ENCODE results near the gene GPD1L.

GRCh38 chr3:32197991-32198390 is 91.6 kb downstream of the GPD1L start:
- no peak for TF ChIP-seq POLR2A (IDR thresholded peaks at IDR 0.05; ENCODE audit: low read depth, low read length)
- no peak for TF ChIP-seq EZH2 (IDR thresholded peaks at IDR 0.05; ENCODE audit: borderline replicate concordance, control insufficient read depth, low read depth, low read length)
- TF ChIP-seq TBL1XR1 (IDR thresholded peaks at IDR 0.05; ENCODE audit: low read depth, low read length) = no peak
- TF ChIP-seq, protein P1, sequence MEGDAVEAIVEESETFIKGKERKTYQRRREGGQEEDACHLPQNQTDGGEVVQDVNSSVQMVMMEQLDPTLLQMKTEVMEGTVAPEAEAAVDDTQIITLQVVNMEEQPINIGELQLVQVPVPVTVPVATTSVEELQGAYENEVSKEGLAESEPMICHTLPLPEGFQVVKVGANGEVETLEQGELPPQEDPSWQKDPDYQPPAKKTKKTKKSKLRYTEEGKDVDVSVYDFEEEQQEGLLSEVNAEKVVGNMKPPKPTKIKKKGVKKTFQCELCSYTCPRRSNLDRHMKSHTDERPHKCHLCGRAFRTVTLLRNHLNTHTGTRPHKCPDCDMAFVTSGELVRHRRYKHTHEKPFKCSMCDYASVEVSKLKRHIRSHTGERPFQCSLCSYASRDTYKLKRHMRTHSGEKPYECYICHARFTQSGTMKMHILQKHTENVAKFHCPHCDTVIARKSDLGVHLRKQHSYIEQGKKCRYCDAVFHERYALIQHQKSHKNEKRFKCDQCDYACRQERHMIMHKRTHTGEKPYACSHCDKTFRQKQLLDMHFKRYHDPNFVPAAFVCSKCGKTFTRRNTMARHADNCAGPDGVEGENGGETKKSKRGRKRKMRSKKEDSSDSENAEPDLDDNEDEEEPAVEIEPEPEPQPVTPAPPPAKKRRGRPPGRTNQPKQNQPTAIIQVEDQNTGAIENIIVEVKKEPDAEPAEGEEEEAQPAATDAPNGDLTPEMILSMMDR (IDR thresholded peaks at IDR 0.05 in 2 of 3, conservative IDR thresholded peaks at IDR 0.05 in 1 of 3; ENCODE audit: control insufficient read depth in 2 of 3, extremely low read depth in 1 of 3, insufficient read depth in 1 of 3, low read depth in 3 of 3, low read length in 3 of 3) = no peak
- TF ChIP-seq SMAD1 (IDR thresholded peaks at IDR 0.05; ENCODE audit: low read depth, partially characterized antibody) = no peak
- TF ChIP-seq CREM (IDR thresholded peaks at IDR 0.05; ENCODE audit: low read depth) = no peak
- TF ChIP-seq EP300 (IDR thresholded peaks at IDR 0.05; ENCODE audit: borderline replicate concordance in 1 of 2, control insufficient read depth in 1 of 2, low read depth in 2 of 2, low read length in 2 of 2) = no peak

All from GM12878 (cell line).